Left lung (tissue), 10 donors: Measurements from ENCODE around the gene UGT1A5. TPM values are rescaled to one million over a fixed set of nuclear protein-coding genes. Genes with fewer than 3 reads are reported as not detected.

ENCODE experiments used
- ATAC-seq: fragments of 200-7000 bp; cut with Tn5 transposase; one replicate; pipeline ENCODE4 v1.9.1; 2020; ENCODE audit warnings: moderate library complexity
- DNase-seq, 4 donors: peaks; one replicate each; pipeline ENCODE4 v3.0.0-alpha.2; 2013 to 2020
- H3K27ac ChIP-seq, 2 donors: fragments of 200-600 bp; sonication (generic) in 1 of 2; one replicate each; pipeline versions ENCODE4 v1.5.0 to v1.8.0; 2020 to 2021
- H3K27me3 ChIP-seq, 2 donors: fragments of 200-600 bp; sonication (generic) in 1 of 2; one replicate each; pipeline versions ENCODE4 v1.5.0 to v1.8.0; 2020 to 2021
- H3K36me3 ChIP-seq, 2 donors: fragments of 200-600 bp; sonication (generic) in 1 of 2; one replicate each; pipeline versions ENCODE4 v1.5.0 to v1.8.0; 2020 to 2021
- H3K4me1 ChIP-seq, 2 donors: fragments of 200-600 bp; one replicate each; pipeline ENCODE4 v1.8.0; 2021
- H3K4me3 ChIP-seq, 2 donors: fragments of 200-600 bp; sonication (generic) in 1 of 2; one replicate each; pipeline versions ENCODE4 v1.5.0 to v1.8.0; 2020 to 2021; ENCODE audit warnings: mild to moderate bottlenecking in 1 of 2
- H3K9me3 ChIP-seq, 2 donors: fragments of 200-600 bp; sonication (generic) in 1 of 2; one replicate each; pipeline versions ENCODE4 v1.5.0 to v1.8.0; 2020 to 2021
- intact Hi-C, 2 donors: fragments of 100-400 bp; cut with DNase I; formaldehyde crosslinking; loops; one replicate each; pipeline versions ENCODE4 v1.11.2 to v1.14.2; 2022
- polyA plus RNA-seq, 6 donors: library from polyadenylated mRNA; unstranded; fragments of 120-200 nt; gene quantifications; one replicate each; pipeline ENCODE4 v1.2.1, GENCODE V29; 2013; ENCODE audit not compliant: insufficient read length in 6 of 6
- total RNA-seq, 2 donors: library from RNA; stranded (reverse); fragmentation: NEBNext Ultra II Directional; extraction: Animal tissue kit (Norgen Biotek cat#: 25700); gene quantifications; one replicate each; pipeline ENCODE4 v1.2.1, GENCODE V29; 2021
- TF ChIP-seq, protein P1 (sequence below), 2 donors: fragments of 200-600 bp; sonication (generic) in 1 of 2; IDR thresholded peaks; one replicate each; pipeline versions ENCODE4 v1.5.0 to v1.8.0; 2021; ENCODE audit warnings: antibody characterized with exemption in 2 of 2
- donor health status: DM: no; HTN: yes; CAD: no.
- donor health status: DM: no; HTN: no; CAD: no.

The UGT1A5 gene
- total and polyA plus RNA-seq, 8 donors, result 0.10 TPM; not detected in 7

DNA sequence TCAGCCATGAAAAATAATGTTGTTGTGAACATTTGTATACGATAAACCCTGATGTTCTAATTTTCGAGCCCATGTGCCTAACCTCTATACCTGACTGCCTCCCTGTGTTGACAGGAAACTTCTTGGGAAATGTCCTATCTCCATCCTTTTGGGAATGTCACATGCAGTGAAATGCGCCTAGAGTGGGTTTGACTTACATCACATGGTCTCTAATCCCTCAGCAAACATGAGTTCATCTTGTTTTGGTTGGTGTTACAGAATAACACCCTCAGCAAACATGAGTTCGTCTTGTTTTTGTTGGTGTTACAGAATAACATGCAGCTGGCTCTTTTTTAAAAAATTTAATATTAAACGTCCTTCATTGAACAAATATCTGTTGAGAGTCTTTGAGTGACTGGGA lies 24.4 kb upstream of the UGT1A5 start:
- TF ChIP-seq, protein P1, sequence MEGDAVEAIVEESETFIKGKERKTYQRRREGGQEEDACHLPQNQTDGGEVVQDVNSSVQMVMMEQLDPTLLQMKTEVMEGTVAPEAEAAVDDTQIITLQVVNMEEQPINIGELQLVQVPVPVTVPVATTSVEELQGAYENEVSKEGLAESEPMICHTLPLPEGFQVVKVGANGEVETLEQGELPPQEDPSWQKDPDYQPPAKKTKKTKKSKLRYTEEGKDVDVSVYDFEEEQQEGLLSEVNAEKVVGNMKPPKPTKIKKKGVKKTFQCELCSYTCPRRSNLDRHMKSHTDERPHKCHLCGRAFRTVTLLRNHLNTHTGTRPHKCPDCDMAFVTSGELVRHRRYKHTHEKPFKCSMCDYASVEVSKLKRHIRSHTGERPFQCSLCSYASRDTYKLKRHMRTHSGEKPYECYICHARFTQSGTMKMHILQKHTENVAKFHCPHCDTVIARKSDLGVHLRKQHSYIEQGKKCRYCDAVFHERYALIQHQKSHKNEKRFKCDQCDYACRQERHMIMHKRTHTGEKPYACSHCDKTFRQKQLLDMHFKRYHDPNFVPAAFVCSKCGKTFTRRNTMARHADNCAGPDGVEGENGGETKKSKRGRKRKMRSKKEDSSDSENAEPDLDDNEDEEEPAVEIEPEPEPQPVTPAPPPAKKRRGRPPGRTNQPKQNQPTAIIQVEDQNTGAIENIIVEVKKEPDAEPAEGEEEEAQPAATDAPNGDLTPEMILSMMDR (IDR thresholded peaks at IDR 0.05), result no peak
- intact Hi-C loops, result no loop called here
- no peaks in the 10 kb centered on the region for H3K27me3 ChIP-seq
- ATAC-seq (no peak), DNase-seq (no peak)
- no peaks in the 10 kb centered on the region for H3K9me3 ChIP-seq
- no peaks in the 10 kb centered on the region for H3K36me3 ChIP-seq
- no peak overlapping the region for H3K27ac ChIP-seq
- H3K4me3 ChIP-seq, result no peak overlapping the region
- no peaks in the 10 kb centered on the region for H3K4me1 ChIP-seq

DNA sequence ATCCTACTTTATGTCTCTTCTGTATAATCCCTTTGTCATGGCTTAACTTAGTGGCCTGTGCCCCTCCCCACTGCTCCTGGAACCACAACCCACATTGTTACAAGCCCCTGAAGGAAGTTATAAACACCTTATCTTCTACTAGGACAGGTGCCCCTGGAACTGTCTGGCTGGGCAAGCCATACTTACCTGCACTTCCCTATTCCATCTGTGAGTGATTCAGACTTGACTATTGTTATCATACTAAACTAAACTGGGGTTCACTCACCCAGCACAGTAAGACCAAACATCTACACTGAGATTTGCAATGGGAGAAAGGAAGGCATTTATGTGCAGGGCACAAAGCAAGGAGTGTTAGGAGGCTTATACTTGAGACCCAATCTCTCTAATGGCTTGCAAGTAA lies 23.7 kb upstream of the UGT1A5 start:
- intact Hi-C loops, result no loop called here
- TF ChIP-seq, protein P1 (IDR thresholded peaks at IDR 0.05), result no peak
- Histone ChIP-seq H3K4me1 (no peaks in the 10 kb centered on the region), H3K4me3 (no peak overlapping the region), H3K36me3 (no peaks in the 10 kb centered on the region), H3K9me3 (no peaks in the 10 kb centered on the region), H3K27ac (no peak overlapping the region), H3K27me3 (no peaks in the 10 kb centered on the region)
- ATAC-seq, result no peak
- DNase-seq, result no peak

DNA sequence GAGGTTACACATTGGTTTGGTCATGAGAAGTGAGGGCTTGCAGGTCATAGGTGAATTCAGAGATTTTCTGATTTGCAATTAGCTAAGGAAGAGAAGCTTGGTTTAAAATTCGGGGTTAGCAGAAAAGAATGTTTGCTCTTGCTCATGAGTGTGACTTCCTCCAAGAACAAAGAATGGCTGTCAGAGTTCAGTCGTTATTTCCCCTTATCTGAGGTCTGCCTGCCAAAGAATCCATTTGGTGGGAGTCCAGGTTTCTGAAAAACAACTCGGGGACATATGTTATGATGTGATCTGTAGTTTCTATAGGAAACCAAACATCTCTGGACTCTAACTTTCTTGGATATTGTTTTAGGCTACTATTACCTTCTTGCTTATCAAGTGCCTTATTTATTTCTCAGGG lies 23.2 kb upstream of the UGT1A5 start:
- no peaks in the 10 kb centered on the region for H3K27me3 ChIP-seq
- DNase-seq, result peak in 1 of 4 donors; percentile 39
- TF ChIP-seq, protein P1 (IDR thresholded peaks at IDR 0.05), result no peak

DNA sequence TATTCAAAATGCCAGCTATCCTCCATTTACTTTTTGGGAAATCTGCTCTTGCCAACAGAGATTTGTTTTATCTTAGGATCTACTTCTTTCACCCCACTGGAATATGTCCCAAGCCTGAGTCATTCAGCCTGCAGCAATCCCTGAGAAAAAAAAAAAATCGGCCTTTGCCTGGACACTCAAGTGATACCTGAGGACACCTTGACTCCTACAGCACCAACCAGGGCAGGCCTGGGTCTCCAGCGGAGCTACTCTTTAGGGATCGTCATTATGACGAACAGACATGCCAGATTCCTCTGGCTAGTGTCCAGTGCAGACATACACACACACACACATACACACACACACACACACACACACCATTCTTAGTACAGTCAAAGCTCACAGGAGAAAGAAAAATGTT lies 22.3 kb upstream of the UGT1A5 start:
- no peak overlapping the region for H3K27ac ChIP-seq
- intact Hi-C loops, result no loop called here
- H3K4me3 ChIP-seq, result no peak overlapping the region
- no peaks in the 10 kb centered on the region for H3K27me3 ChIP-seq
- H3K4me1 ChIP-seq, result no peaks in the 10 kb centered on the region
- no peaks in the 10 kb centered on the region for H3K36me3 ChIP-seq
- TF ChIP-seq, protein P1 (IDR thresholded peaks at IDR 0.05), result no peak
- no peaks in the 10 kb centered on the region for H3K9me3 ChIP-seq
- DNase-seq, result no peak
- no peak for ATAC-seq

More for the DNA sequence above, 23.2 kb upstream of the UGT1A5 start:
- H3K9me3 ChIP-seq, result no peaks in the 10 kb centered on the region
- no peaks in the 10 kb centered on the region for H3K36me3 ChIP-seq
- H3K4me1 ChIP-seq, result no peaks in the 10 kb centered on the region
- intact Hi-C loops, result no loop called here
- ATAC-seq, result no peak
- no peak overlapping the region for H3K4me3 ChIP-seq
- no peak overlapping the region for H3K27ac ChIP-seq

DNA sequence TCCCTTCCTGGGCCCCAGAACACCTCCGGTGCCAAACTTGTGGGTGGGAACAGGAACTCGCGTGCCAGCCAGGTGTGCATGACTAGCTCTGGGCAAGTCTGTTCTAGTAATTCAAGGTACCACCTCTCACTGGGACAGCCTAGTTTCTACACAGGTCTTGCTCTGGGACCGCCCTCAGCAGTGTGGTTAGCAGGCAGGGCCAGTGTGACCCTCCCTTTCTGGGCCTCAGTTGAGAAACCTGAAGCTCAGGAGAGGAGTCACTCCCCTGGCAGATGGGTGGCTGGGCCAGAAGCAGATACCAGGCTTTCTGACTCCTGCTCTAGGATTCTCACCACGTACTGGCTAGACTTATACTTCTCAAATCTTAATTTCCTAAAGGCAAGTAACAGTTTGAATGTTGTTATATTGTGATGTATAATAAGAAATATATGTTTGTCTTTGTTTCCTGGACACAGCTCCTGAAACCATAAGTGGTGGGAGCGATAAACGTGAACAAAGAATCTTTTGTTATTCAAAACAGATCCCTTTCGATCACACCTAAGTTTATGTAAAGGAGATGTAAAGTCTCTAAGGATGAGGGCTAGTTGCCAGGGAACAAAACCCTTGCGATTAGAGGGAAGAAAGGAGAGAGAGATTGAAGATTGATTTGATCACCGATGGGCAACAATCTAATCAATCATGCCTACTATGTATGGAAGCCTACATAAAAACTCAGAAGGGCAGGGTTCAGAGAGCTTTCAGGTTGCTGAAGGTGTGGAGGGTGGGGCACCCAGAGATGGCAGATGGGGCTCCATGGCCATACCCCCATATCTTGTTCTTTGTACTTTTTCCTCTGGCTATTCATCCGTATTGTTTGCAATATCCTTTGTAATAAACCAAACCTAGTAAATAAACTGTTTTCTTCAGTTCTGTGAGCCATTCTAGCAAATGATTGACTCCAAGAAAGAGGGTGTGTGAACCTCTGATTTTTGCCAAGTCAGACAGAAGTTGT lies 21.0 kb upstream of the UGT1A5 start:
- no peak overlapping the region for H3K4me3 ChIP-seq
- TF ChIP-seq, protein P1 (IDR thresholded peaks at IDR 0.05), result no peak
- no peaks in the 10 kb centered on the region for H3K4me1 ChIP-seq
- H3K27ac ChIP-seq, result no peak overlapping the region
- no peaks in the 10 kb centered on the region for H3K9me3 ChIP-seq
- ATAC-seq, result no peak
- H3K36me3 ChIP-seq, result no peaks in the 10 kb centered on the region
- no peak for DNase-seq
- intact Hi-C loops, result no loop called here
- no peaks in the 10 kb centered on the region for H3K27me3 ChIP-seq
